Smooth muscle cell (in vitro differentiated cells): ENCODE data around the gene SUMO3. TPM values are rescaled to one million over a fixed set of nuclear protein-coding genes. Genes with fewer than 3 reads are reported as not detected.

Experiments used
- DNase-seq: peaks from one replicate; lab custom pipeline; 2025; ENCODE audit not compliant: unreplicated experiment; lab: John Stamatoyannopoulos, UW
- H2AFZ ChIP-seq: fragments of 200-600 bp; sonication (generic); 2 replicates; pipeline ENCODE4 v1.6.0; 2016; ENCODE audit warnings: antibody characterized with exemption, low read depth, mild to moderate bottlenecking
- H3F3A ChIP-seq: fragments of 200-600 bp; sonication (generic); 2 replicates; pipeline ENCODE4 v1.6.0; 2017; ENCODE audit warnings: antibody characterized with exemption, low read depth
- H3K27ac ChIP-seq: fragments of 200-600 bp; sonication (generic); 2 replicates; pipeline ENCODE4 v1.5.1; 2016; ENCODE audit warnings: low read depth, mild to moderate bottlenecking
- H3K27me3 ChIP-seq: fragments of 200-600 bp; sonication (generic); 2 replicates; pipeline ENCODE4 v1.6.1; 2016; ENCODE audit warnings: low read depth, mild to moderate bottlenecking
- H3K36me3 ChIP-seq: fragments of 200-600 bp; sonication (generic); 2 replicates; pipeline ENCODE4 v1.5.1; 2016; ENCODE audit warnings: low read depth
- H3K4me1 ChIP-seq: fragments of 200-600 bp; sonication (generic); 2 replicates; pipeline ENCODE4 v1.5.1; 2016; ENCODE audit warnings: low read depth
- H3K4me2 ChIP-seq: fragments of 200-600 bp; sonication (generic); 2 replicates; pipeline ENCODE4 v1.6.0; 2016; ENCODE audit warnings: mild to moderate bottlenecking
- H3K4me3 ChIP-seq: fragments of 200-600 bp; sonication (generic); 2 replicates; pipeline ENCODE4 v1.5.1; 2016; ENCODE audit warnings: mild to moderate bottlenecking
- H3K79me2 ChIP-seq: fragments of 200-600 bp; sonication (generic); 2 replicates; pipeline ENCODE4 v1.6.0; 2016; ENCODE audit warnings: low read depth, mild to moderate bottlenecking
- H3K9ac ChIP-seq: fragments of 200-600 bp; sonication (generic); 2 replicates; pipeline ENCODE4 v1.6.0; 2016; ENCODE audit warnings: low read depth
- H3K9me3 ChIP-seq: fragments of 200-600 bp; sonication (generic); replicated peaks from 2 replicates; pipeline ENCODE4 v1.5.1; 2016; ENCODE audit warnings: low read depth
- H4K20me1 ChIP-seq: fragments of 200-600 bp; sonication (generic); 2 replicates; pipeline ENCODE4 v1.6.0; 2016; ENCODE audit warnings: low read depth
- WGBS: methylation state at CpG from one replicate; pipeline ENCODE4 v1.1.7; 2016; ENCODE audit warnings: low lambda C conversion rate; 5-methylcytosine and 5-hydroxymethylcytosine counted together
- polyA plus RNA-seq: library from polyadenylated mRNA; unstranded; fragments of >200 nt; fragmentation: Nextera tagmentation; extraction: Ambion mirVana; gene quantifications from 2 replicates; pipeline ENCODE4 v1.2.1, GENCODE V29; 2016
- total RNA-seq: library from RNA; depleted of rRNA; stranded (reverse); fragments of >200 nt; gene quantifications from 2 replicates; pipeline ENCODE4 v1.2.3, GENCODE V29; 2014
- TF ChIP-seq, protein P1 (sequence below): fragments of 200-600 bp; sonication (generic); IDR thresholded peaks from 2 replicates; pipeline ENCODE4 v1.5.1; 2017; ENCODE audit warnings: borderline replicate concordance, mild to moderate bottlenecking, antibody characterized with exemption; ENCODE audit not compliant: insufficient read depth, poor library complexity, severe bottlenecking

SUMO3 gene
- total and polyA plus RNA-seq, 2 experiments from 2014 or later = 87.9 to 124 TPM

DNA sequence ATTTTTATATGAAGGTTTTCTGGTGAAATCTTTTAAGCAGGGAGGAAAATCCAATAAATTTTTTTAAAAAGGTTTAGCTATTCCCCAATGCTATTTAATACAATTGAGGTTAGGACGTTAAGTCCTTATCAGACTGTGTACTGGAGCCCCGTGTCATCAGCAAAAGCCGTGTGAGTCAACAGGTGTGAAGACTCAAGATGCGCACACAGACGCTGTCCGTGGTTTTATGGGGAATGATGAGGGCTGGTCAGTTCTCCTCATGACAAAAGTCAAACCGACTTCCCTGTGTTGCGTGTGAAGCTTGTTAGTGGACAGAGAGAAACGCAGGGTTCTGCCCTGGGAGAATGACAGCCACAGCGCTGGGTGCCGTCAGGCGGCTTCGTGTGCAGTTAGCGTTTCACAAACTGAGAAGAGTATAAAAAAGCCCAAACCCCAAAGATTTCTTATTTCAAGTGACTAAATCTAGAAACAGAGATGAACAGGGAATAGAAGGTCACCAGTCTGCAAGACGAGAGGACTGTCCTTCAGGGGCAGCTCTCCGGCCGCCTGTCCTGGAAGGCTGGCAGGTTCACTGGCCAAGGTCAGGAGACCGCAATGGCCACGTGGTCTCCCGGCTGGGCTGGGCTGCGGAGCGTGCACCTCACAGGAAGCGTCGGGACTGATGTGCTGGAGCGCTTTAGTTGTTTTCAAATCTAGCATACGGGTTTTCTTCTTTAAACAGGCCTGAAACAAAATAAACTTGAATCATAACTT is 33.2 kb upstream of the SUMO3 start:
- Histone ChIP-seq H3F3A (peaks cover 9% of the 10 kb centered on the region), H3K4me1 (peaks cover 6% of the 10 kb centered on the region), H3K36me3 (peaks cover 13% of the 10 kb centered on the region), H3K79me2 (peaks cover 34% of the 10 kb centered on the region), H3K27me3 (no peaks in the 10 kb centered on the region), H3K4me2 (no peak overlapping the region), H3K27ac (no peak overlapping the region), H3K9ac (no peak overlapping the region), H3K9me3 (no peaks in the 10 kb centered on the region), H4K20me1 (peaks cover 77% of the 10 kb centered on the region), H3K4me3 (no peak overlapping the region), H2AFZ (no peak overlapping the region)
- WGBS = 93% methylated on average over 26 of the region's 26 CpGs
- DNase-seq = no peak
- TF ChIP-seq, protein P1, sequence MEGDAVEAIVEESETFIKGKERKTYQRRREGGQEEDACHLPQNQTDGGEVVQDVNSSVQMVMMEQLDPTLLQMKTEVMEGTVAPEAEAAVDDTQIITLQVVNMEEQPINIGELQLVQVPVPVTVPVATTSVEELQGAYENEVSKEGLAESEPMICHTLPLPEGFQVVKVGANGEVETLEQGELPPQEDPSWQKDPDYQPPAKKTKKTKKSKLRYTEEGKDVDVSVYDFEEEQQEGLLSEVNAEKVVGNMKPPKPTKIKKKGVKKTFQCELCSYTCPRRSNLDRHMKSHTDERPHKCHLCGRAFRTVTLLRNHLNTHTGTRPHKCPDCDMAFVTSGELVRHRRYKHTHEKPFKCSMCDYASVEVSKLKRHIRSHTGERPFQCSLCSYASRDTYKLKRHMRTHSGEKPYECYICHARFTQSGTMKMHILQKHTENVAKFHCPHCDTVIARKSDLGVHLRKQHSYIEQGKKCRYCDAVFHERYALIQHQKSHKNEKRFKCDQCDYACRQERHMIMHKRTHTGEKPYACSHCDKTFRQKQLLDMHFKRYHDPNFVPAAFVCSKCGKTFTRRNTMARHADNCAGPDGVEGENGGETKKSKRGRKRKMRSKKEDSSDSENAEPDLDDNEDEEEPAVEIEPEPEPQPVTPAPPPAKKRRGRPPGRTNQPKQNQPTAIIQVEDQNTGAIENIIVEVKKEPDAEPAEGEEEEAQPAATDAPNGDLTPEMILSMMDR = no peak

DNA sequence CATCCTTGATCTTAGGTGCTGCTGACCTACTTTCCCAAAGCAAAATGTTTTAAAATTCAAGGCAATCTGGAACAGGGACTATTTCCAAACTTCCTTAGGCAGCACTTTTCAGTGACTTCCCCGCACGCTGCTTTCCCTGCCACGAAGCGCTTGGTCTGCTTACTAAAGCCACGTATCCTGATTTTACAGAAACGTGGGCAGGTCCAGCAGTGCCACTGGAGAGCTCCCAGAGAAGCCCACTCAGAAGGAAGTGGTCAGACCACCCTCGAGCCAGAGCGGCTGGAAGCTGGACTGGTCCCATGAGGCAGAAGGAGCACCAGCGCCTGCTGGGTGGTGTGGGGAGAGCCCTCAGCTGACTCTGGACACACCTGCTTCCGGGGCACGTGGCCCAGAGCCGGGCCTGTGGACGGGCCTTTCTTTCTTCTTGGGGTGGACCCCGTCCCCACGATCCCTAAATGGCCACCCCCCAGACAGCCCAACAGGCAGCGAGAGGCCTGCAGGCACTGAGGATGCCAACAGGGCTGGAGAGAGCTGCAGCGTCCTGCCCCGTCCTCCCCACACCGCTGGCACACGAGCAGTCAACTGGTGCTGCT is 32.4 kb upstream of the SUMO3 start:
- TF ChIP-seq, protein P1 = no peak
- Histone ChIP-seq H2AFZ (no peak overlapping the region), H3K4me2 (no peak overlapping the region), H3F3A (peaks cover 9% of the 10 kb centered on the region), H4K20me1 (peaks cover 70% of the 10 kb centered on the region), H3K4me3 (no peak overlapping the region), H3K27ac (no peak overlapping the region), H3K27me3 (no peaks in the 10 kb centered on the region), H3K79me2 (peaks cover 27% of the 10 kb centered on the region), H3K9me3 (no peaks in the 10 kb centered on the region), H3K4me1 (peaks cover 12% of the 10 kb centered on the region), H3K9ac (no peak overlapping the region), H3K36me3 (peaks cover 13% of the 10 kb centered on the region)
- 97% methylated on average over 20 of the region's 20 CpGs for WGBS
- DNase-seq = no peak

GRCh38 chr21:44849616-44850130 is 31.8 kb upstream of the SUMO3 start:
- WGBS = 98% methylated on average over 12 of the region's 12 CpGs
- TF ChIP-seq, protein P1 = no peak
- Histone ChIP-seq H3K9ac (no peak overlapping the region), H4K20me1 (peaks cover 63% of the 10 kb centered on the region), H3K36me3 (peaks cover 13% of the 10 kb centered on the region), H2AFZ (no peak overlapping the region), H3K4me3 (no peak overlapping the region), H3K9me3 (no peaks in the 10 kb centered on the region), H3K4me1 (peaks cover 12% of the 10 kb centered on the region), H3K4me2 (no peak overlapping the region), H3K27ac (no peak overlapping the region), H3K27me3 (no peaks in the 10 kb centered on the region), H3K79me2 (peaks cover 20% of the 10 kb centered on the region), H3F3A (peaks cover 9% of the 10 kb centered on the region)
- no peak for DNase-seq
